H1 (cell line): ENCODE results near the gene TOB1. TPM values are rescaled to one million over a fixed set of nuclear protein-coding genes. Genes with fewer than 3 reads are reported as not detected.

Experiments
- RNF2 ChIP-seq: fragments of 200-900, 300-1000 bp; sonication (generic); IDR thresholded peaks from 2 replicates; pipeline ENCODE4 v1.7.1; 2016; ENCODE audit warnings: borderline replicate concordance, low read depth, mild to moderate bottlenecking, antibody characterized with exemption, low read length; ENCODE audit not compliant: poor library complexity, severe bottlenecking; ENCODE audit errors: missing control alignments
- polyA plus RNA-seq, 7 experiments: library from polyadenylated mRNA; depleted of rRNA in 3 of 7; stranded (reverse) in 5 of 7; unstranded in 2 of 7; fragments of >200 nt in 5 of 7; fragments of 200-250 nt in 2 of 7; gene quantifications; 1 replicate in 5 of 7; 2 replicates in 1 of 7; 4 replicates in 1 of 7; pipeline versions ENCODE4 v1.2.1 to v1.2.3, GENCODE V29; 2011 to 2013; ENCODE audit warnings: missing spikeins in 2 of 7, mixed read lengths in 2 of 7
- total RNA-seq: library from RNA; stranded (reverse); fragmentation: NEBNext Ultra II Directional; extraction: Animal tissue kit (Norgen Biotek cat#: 25700); gene quantifications from 2 replicates; pipeline ENCODE4 v1.2.1, GENCODE V29; 2021
- TF ChIP-seq, protein P1 (sequence below): IDR thresholded peaks from 2 replicates; pipeline ENCODE4 v1.6.1; 2012; ENCODE audit warnings: inconsistent platforms

The TOB1 gene
- total and polyA plus RNA-seq, 2 of the 8 experiments (the other 6 are each of a cell fraction or from before 2014, with no cell fraction given) = 14.4 to 20.8 TPM

DNA sequence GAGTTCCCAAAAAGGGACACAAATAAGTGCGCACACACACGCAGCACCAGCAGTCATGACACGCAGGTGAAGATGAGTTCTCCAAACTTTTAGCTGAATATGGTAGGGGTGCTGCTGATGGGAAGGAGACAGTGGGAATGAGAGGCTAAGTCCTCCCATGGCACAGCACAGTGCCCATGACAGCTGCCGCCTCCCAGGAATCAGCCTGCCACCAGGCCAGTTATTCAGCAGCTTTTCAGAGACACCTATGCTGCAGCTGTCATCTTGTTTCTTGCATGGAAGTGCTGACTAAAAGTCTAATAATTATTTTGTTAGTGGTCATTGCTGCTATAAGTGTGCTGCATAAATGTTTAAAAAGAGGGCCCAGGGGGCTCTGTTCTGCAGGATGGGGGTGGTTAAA is 18.6 kb downstream of the TOB1 start (continued):
- TF ChIP-seq, protein P1, sequence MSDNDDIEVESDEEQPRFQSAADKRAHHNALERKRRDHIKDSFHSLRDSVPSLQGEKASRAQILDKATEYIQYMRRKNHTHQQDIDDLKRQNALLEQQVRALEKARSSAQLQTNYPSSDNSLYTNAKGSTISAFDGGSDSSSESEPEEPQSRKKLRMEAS = no peak
- TF ChIP-seq RNF2 = no peak
